Measurements from ENCODE around the gene DNAJB12.

The DNAJB12 gene

DNA sequence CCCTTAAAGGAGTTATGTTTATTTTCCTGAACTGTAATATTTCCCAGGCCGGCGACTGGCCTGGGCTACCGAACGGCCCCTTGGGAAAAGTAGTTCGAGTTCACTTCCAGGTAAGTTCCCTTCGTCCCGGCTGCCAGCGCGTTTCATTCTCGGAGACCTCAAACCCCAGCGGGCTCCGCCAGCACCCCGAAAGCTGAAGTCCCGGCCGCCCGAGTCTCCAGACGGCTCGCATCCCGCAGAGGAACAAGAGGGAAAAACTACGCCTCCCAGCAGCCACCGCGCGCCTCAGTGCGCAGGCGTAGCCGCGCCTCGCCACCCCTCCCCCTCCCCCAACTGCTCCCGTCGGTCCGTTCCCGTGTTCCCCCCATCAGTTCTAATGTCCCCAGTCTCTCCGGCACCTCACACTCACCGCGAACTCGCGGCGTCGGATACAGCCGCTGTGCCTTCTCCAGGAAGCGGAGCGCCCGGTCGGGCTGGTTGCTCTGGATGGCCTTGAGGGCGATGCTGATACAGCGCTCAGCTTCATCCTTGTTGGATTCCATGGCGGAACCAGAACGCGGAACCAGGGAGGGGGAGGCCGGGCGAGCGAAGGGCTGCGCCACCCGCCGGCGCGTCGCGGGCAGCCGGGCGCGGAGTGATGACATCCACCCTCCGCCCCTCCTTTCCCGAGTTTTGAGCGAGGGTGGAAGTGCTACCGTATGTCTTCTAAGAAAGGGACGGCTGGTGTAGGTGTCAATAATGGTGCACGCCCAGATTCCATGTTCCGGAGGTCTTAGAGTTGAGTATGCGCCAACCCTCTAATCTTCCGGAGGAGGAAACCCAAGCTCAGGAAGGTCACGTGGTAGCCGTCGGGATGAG, at the start of gene DNAJB12 (continued):
- TF ChIP-seq ZBTB49 (tag by site-specific recombination; IDR thresholded peaks at IDR 0.05; ENCODE audit: low read depth): no peak
- TF ChIP-seq SCRT2 (tag by site-specific recombination; IDR thresholded peaks at IDR 0.05): no peak
- TF ChIP-seq ZNF133 (tag by site-specific recombination; IDR thresholded peaks at IDR 0.05): no peak
- TF ChIP-seq ZNF610 (tag by site-specific recombination; IDR thresholded peaks at IDR 0.05; ENCODE audit: borderline replicate concordance): peak; percentile 92
- peak; percentile 98 for TF ChIP-seq TRIM28 (IDR thresholded peaks at IDR 0.05; ENCODE audit: borderline replicate concordance, low read length)
- TF ChIP-seq ZNF16 (tag by site-specific recombination; IDR thresholded peaks at IDR 0.05; ENCODE audit: low read depth): no peak
- TF ChIP-seq ZNF777 (tag by site-specific recombination; IDR thresholded peaks at IDR 0.05; ENCODE audit: borderline replicate concordance): peak; percentile 92
- peak; percentile 83 for TF ChIP-seq ZNF701 (tag by site-specific recombination; IDR thresholded peaks at IDR 0.05)
- TF ChIP-seq ZBTB8A (tag by site-specific recombination; IDR thresholded peaks at IDR 0.05): peak; percentile 92
- TF ChIP-seq HOXD13 (CRISPR knock-in tag; IDR thresholded peaks at IDR 0.05; ENCODE audit: borderline replicate concordance): no peak
- no peak for TF ChIP-seq ZNF433 (tag by site-specific recombination; IDR thresholded peaks at IDR 0.05; ENCODE audit: low read depth)
- TF ChIP-seq ZNF37A (tag by site-specific recombination; IDR thresholded peaks at IDR 0.05): no peak
- TF ChIP-seq, protein P1, sequence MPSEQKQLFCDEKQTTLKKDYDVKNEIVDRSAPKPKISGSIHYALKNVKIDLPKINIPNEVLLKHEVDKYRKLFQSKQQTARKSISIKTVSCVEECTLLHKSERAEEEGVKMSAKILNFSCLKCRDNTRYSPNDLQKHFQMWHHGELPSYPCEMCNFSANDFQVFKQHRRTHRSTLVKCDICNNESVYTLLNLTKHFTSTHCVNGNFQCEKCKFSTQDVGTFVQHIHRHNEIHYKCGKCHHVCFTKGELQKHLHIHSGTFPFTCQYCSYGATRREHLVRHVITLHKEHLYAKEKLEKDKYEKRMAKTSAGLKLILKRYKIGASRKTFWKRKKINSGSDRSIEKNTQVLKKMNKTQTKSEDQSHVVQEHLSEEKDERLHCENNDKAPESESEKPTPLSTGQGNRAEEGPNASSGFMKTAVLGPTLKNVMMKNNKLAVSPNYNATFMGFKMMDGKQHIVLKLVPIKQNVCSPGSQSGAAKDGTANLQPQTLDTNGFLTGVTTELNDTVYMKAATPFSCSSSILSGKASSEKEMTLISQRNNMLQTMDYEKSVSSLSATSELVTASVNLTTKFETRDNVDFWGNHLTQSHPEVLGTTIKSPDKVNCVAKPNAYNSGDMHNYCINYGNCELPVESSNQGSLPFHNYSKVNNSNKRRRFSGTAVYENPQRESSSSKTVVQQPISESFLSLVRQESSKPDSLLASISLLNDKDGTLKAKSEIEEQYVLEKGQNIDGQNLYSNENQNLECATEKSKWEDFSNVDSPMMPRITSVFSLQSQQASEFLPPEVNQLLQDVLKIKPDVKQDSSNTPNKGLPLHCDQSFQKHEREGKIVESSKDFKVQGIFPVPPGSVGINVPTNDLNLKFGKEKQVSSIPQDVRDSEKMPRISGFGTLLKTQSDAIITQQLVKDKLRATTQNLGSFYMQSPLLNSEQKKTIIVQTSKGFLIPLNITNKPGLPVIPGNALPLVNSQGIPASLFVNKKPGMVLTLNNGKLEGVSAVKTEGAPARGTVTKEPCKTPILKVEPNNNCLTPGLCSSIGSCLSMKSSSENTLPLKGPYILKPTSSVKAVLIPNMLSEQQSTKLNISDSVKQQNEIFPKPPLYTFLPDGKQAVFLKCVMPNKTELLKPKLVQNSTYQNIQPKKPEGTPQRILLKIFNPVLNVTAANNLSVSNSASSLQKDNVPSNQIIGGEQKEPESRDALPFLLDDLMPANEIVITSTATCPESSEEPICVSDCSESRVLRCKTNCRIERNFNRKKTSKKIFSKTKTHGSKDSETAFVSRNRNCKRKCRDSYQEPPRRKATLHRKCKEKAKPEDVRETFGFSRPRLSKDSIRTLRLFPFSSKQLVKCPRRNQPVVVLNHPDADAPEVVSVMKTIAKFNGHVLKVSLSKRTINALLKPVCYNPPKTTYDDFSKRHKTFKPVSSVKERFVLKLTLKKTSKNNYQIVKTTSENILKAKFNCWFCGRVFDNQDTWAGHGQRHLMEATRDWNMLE (tag by site-specific recombination; conservative IDR thresholded peaks at IDR 0.05; ENCODE audit: low read depth): peak; percentile 63
- TF ChIP-seq, protein P2, sequence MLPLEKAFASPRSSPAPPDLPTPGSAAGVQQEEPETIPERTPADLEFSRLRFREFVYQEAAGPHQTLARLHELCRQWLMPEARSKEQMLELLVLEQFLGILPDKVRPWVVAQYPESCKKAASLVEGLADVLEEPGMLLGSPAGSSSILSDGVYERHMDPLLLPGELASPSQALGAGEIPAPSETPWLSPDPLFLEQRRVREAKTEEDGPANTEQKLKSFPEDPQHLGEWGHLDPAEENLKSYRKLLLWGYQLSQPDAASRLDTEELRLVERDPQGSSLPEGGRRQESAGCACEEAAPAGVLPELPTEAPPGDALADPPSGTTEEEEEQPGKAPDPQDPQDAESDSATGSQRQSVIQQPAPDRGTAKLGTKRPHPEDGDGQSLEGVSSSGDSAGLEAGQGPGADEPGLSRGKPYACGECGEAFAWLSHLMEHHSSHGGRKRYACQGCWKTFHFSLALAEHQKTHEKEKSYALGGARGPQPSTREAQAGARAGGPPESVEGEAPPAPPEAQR (tag by site-specific recombination; IDR thresholded peaks at IDR 0.05): peak; percentile 74; the same call in 1 of the 2 replicates
- 0 out of 2 replicates have a peak, but pooled peaks have one; percentile 24 for TF ChIP-seq PRDM6 (tag by site-specific recombination; IDR thresholded peaks at IDR 0.05)
- TF ChIP-seq, protein P3, sequence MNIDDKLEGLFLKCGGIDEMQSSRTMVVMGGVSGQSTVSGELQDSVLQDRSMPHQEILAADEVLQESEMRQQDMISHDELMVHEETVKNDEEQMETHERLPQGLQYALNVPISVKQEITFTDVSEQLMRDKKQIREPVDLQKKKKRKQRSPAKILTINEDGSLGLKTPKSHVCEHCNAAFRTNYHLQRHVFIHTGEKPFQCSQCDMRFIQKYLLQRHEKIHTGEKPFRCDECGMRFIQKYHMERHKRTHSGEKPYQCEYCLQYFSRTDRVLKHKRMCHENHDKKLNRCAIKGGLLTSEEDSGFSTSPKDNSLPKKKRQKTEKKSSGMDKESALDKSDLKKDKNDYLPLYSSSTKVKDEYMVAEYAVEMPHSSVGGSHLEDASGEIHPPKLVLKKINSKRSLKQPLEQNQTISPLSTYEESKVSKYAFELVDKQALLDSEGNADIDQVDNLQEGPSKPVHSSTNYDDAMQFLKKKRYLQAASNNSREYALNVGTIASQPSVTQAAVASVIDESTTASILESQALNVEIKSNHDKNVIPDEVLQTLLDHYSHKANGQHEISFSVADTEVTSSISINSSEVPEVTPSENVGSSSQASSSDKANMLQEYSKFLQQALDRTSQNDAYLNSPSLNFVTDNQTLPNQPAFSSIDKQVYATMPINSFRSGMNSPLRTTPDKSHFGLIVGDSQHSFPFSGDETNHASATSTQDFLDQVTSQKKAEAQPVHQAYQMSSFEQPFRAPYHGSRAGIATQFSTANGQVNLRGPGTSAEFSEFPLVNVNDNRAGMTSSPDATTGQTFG (tag by site-specific recombination; IDR thresholded peaks at IDR 0.05; ENCODE audit: borderline replicate concordance): no peak
- no peak for TF ChIP-seq ZNF112 (tag by site-specific recombination; IDR thresholded peaks at IDR 0.05)
- TF ChIP-seq ZNF132 (tag by site-specific recombination; IDR thresholded peaks at IDR 0.05; ENCODE audit: borderline replicate concordance): no peak
- no peak for TF ChIP-seq GLI2 (tag by site-specific recombination; IDR thresholded peaks at IDR 0.05; ENCODE audit: borderline replicate concordance, low read depth)
- peak; percentile 96 for TF ChIP-seq HIC1 (tag by site-specific recombination; IDR thresholded peaks at IDR 0.05)
- 0 out of 2 replicates have a peak, but pooled peaks have one; percentile 23 for TF ChIP-seq ZNF221 (tag by site-specific recombination; IDR thresholded peaks at IDR 0.05; ENCODE audit: borderline replicate concordance)
- peak; percentile 100 for TF ChIP-seq ZFP37 (tag by site-specific recombination; IDR thresholded peaks at IDR 0.05)
- no peak for TF ChIP-seq ZNF211 (tag by site-specific recombination; IDR thresholded peaks at IDR 0.05; ENCODE audit: low read depth)
